Peyer's patch (tissue), 4 donors: ENCODE results near the gene COL27A1.

ENCODE experiments used
- POLR2A ChIP-seq, 2 donors: fragments of 450-650 bp; IDR thresholded peaks; one replicate each; pipeline ENCODE4 v1.5.1; 2017; ENCODE audit warnings: antibody characterized with exemption in 2 of 2, mild to moderate bottlenecking in 2 of 2, moderate library complexity in 2 of 2
- TF ChIP-seq, protein P1 (sequence below), 6 experiments: fragments of 450-650 bp in 4 of 6; fragments of 200-600 bp in 2 of 6; sonication (generic) in 1 of 6; IDR thresholded peaks; one replicate each; pipeline ENCODE4 v1.5.1; 2017 to 2019; ENCODE audit warnings: antibody characterized with exemption in 6 of 6, mild to moderate bottlenecking in 3 of 6, moderate library complexity in 1 of 6

DNA sequence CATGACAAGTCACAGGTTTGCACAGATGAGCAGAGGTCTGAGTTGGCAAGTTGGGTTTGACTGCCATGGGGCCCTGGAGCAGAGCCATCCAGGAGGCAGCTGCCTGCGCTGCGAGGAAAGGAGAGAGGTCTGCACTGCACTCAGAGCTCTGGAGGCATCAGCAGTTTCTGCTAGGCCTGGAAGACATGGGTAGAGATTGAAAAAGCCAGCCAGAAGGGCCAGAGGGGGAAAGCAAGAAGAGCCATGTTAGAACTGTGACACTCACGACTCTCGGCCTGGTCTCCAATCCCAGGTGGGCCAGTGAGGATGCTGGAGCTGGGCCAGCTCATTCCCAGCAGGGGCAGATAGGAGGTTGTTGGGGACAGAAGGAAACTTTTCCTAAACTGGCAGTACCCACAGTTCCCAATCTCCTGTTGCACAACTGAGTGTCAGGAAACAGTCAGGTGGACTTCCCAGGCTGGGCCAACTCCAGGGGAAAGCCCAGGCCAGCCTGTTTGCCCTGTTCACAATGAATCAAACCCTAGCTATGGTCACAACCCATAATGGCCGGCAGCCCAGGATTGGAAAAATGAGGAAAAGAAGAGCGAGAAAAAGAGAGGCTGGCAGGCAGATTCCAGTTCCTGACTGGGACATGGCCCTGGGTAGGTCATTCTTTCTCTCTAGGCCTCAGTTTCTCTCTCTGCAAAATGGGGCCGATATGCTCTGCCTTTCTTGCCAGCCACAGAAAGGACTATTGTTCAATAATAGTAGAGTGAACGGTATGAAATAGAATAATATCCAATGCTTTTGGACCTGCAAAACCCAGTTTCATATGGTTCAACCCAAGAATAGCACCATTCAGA is 159.8 kb downstream of the COL27A1 start:
- TF ChIP-seq, protein P1, sequence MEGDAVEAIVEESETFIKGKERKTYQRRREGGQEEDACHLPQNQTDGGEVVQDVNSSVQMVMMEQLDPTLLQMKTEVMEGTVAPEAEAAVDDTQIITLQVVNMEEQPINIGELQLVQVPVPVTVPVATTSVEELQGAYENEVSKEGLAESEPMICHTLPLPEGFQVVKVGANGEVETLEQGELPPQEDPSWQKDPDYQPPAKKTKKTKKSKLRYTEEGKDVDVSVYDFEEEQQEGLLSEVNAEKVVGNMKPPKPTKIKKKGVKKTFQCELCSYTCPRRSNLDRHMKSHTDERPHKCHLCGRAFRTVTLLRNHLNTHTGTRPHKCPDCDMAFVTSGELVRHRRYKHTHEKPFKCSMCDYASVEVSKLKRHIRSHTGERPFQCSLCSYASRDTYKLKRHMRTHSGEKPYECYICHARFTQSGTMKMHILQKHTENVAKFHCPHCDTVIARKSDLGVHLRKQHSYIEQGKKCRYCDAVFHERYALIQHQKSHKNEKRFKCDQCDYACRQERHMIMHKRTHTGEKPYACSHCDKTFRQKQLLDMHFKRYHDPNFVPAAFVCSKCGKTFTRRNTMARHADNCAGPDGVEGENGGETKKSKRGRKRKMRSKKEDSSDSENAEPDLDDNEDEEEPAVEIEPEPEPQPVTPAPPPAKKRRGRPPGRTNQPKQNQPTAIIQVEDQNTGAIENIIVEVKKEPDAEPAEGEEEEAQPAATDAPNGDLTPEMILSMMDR (IDR thresholded peaks at IDR 0.05) = no peak
- no peak for TF ChIP-seq POLR2A (IDR thresholded peaks at IDR 0.05)
